B cell (primary cell): ENCODE data around the gene STK33. TPM values are rescaled to one million over a fixed set of nuclear protein-coding genes. Genes with fewer than 3 reads are reported as not detected.

Source experiments
- ATAC-seq: fragments of 200-7000 bp; cut with Tn5 transposase; one replicate; pipeline ENCODE4 v1.10.0; 2021; ENCODE audit warnings: low read depth, mild to moderate bottlenecking, moderate number of reproducible peaks, moderate library complexity
- CTCF ChIA-PET: fragments of 350-600 bp; sonication (Branson Sonifier 250); formaldehyde crosslinking; loops from one replicate; lab custom pipeline; 2021; ENCODE audit warnings: antibody characterized with exemption, inconsistent platforms; lab: Charles Lee
- POLR2A ChIA-PET: fragments of 350-600 bp; sonication (Branson Sonifier 250); formaldehyde crosslinking; loops from one replicate; lab custom pipeline; 2021; ENCODE audit warnings: antibody characterized with exemption; lab: Charles Lee
- DNase-seq: peaks from one replicate; pipeline ENCODE4 v3.0.0; 2013
- H2AFZ ChIP-seq: 2 replicates; pipeline ENCODE4 v1.6.1; 2012; ENCODE audit warnings: mild to moderate bottlenecking, low read depth, low read length; ENCODE audit not compliant: insufficient read depth, poor library complexity, severe bottlenecking
- H3K27ac ChIP-seq, 2 donors: 1 replicate in 1 of 2; 2 replicates in 1 of 2; pipeline ENCODE4 v1.5.1; 2012 to 2013; ENCODE audit warnings: low read length in 2 of 2, mild to moderate bottlenecking in 2 of 2, moderate library complexity in 1 of 2
- H3K27me3 ChIP-seq, 4 experiments: fragments of 200-600 bp in 1 of 4; sonication (generic) in 1 of 4; replicated peaks in 1 of 4; 1 replicate in 2 of 4; 2 replicates in 2 of 4; pipeline versions ENCODE4 v1.6.1 to v1.7.0; 2013 to 2016; ENCODE audit warnings: low read length in 3 of 4, mild to moderate bottlenecking in 2 of 4, mixed read lengths in 1 of 4, moderate library complexity in 1 of 4; ENCODE audit not compliant: insufficient read depth in 4 of 4, control insufficient read depth in 3 of 4; ENCODE audit errors: control extremely low read depth in 1 of 4
- H3K36me3 ChIP-seq, 2 experiments: replicated peaks in 1 of 2; 1 replicate in 1 of 2; 2 replicates in 1 of 2; pipeline versions ENCODE4 v1.6.1 to v1.7.1; 2013; ENCODE audit warnings: low read length in 1 of 2; ENCODE audit not compliant: insufficient read depth in 2 of 2, control insufficient read depth in 1 of 2; ENCODE audit errors: control extremely low read depth in 1 of 2, extremely low read depth in 1 of 2
- H3K4me1 ChIP-seq, 2 donors: fragments of 200-600 bp in 1 of 2; sonication (generic) in 1 of 2; 1 replicate in 1 of 2; 2 replicates in 1 of 2; pipeline versions ENCODE4 v1.5.1 to v1.6.1; 2013 to 2017; ENCODE audit warnings: low read length in 2 of 2; ENCODE audit not compliant: control insufficient read depth in 2 of 2, insufficient read depth in 2 of 2
- H3K4me2 ChIP-seq: replicated peaks from 2 replicates; pipeline ENCODE3; 2012; ENCODE audit warnings: mild to moderate bottlenecking, low read depth, low read length; ENCODE audit not compliant: poor library complexity, severe bottlenecking
- H3K4me3 ChIP-seq, 5 experiments: fragments of 200-600 bp in 1 of 5; sonication (generic) in 1 of 5; 1 replicate in 3 of 5; 2 replicates in 2 of 5; pipeline versions ENCODE4 v1.5.1 to v1.7.0; 2011 to 2016; ENCODE audit warnings: low read length in 4 of 5, mild to moderate bottlenecking in 4 of 5, low read depth in 2 of 5, control low read depth in 1 of 5, moderate library complexity in 1 of 5; ENCODE audit not compliant: insufficient read depth in 1 of 5; ENCODE audit errors: control extremely low read depth in 1 of 5, extremely low read depth in 1 of 5
- H3K79me2 ChIP-seq: fragments of 200-600 bp; sonication (generic); one replicate; pipeline ENCODE4 v1.6.0; 2016; ENCODE audit warnings: low read length; ENCODE audit not compliant: control insufficient read depth, insufficient read depth
- H3K9ac ChIP-seq: fragments of 200-600 bp; sonication (generic); 2 replicates; pipeline ENCODE4 v1.6.1; 2017; ENCODE audit warnings: mild to moderate bottlenecking, low read length, moderate library complexity
- H3K9me3 ChIP-seq, 3 donors: one replicate each; pipeline versions ENCODE4 v1.6.1 to v1.7.1; 2013; ENCODE audit warnings: low read length in 2 of 3; ENCODE audit not compliant: control insufficient read depth in 2 of 3, insufficient read depth in 1 of 3; ENCODE audit errors: control extremely low read depth in 1 of 3
- H4K20me1 ChIP-seq: 2 replicates; pipeline ENCODE4 v1.6.0; 2012; ENCODE audit warnings: mild to moderate bottlenecking, low read length; ENCODE audit not compliant: insufficient read depth, control insufficient read depth, poor library complexity, severe bottlenecking
- H3K27ac Mint-ChIP-seq: one replicate; pipeline ENCODE4 v1.8.0; 2021; ENCODE audit warnings: mixed read lengths
- H3K27me3 Mint-ChIP-seq: one replicate; pipeline ENCODE4 v1.8.0; 2021; ENCODE audit warnings: mixed read lengths
- H3K4me1 Mint-ChIP-seq: one replicate; pipeline ENCODE4 v1.8.0; 2021; ENCODE audit warnings: mixed read lengths
- H3K4me3 Mint-ChIP-seq: one replicate; pipeline ENCODE4 v1.8.0; 2021; ENCODE audit warnings: mixed read lengths
- H3K9me3 Mint-ChIP-seq: one replicate; pipeline ENCODE4 v1.8.0; 2022; ENCODE audit warnings: mixed read lengths; ENCODE audit not compliant: insufficient read depth
- CTCF ChIP-seq: fragments of 200-600 bp; IDR thresholded peaks from one replicate; pipeline ENCODE4 v1.8.0; 2022; ENCODE audit warnings: antibody characterized with exemption, mild to moderate bottlenecking
- EZH2 ChIP-seq: IDR thresholded peaks from 2 replicates; pipeline ENCODE4 v1.6.1; 2012; ENCODE audit warnings: borderline replicate concordance, low read depth, mild to moderate bottlenecking, moderate library complexity, low read length; ENCODE audit not compliant: insufficient read depth, poor library complexity, severe bottlenecking
- WGBS: methylation state at CpG from one replicate; pipeline ENCODE4 v1.1.5; 2013; ENCODE audit warnings: missing lambda C conversion rate; ENCODE audit not compliant: insufficient coverage; 5-methylcytosine and 5-hydroxymethylcytosine counted together
- intact Hi-C: fragments of 100-400 bp; cut with micrococcal nuclease; formaldehyde crosslinking; loops from one replicate; pipeline ENCODE4 v1.10.0; 2022
- polyA plus RNA-seq: library from polyadenylated mRNA; depleted of rRNA; stranded (reverse); fragments of >200 nt; gene quantifications from 2 replicates; pipeline ENCODE4 v1.2.3, GENCODE V29; 2012
- total RNA-seq, 2 donors: library from RNA; stranded (reverse); fragments of 120-200 nt in 1 of 2; gene quantifications; 1 replicate in 1 of 2; 2 replicates in 1 of 2; pipeline versions ENCODE4 v1.2.3 to v1.2.4, GENCODE V29; 2013 to 2022

The STK33 gene
- total and polyA plus RNA-seq, 2 donors (not counting 1 experiment from before 2014, with no cell fraction given) = 3.1 to 9.3 TPM

- POLR2A ChIA-PET = no interaction called here
- Mint-ChIP-seq H3K4me3 (no peak overlapping the region), H3K27ac (no peak overlapping the region), H3K4me1 (no peaks in the 10 kb centered on the region), H3K9me3 (no peaks in the 10 kb centered on the region), H3K27me3 (no peaks in the 10 kb centered on the region)
- TF ChIP-seq CTCF (no peak), EZH2 (no peak)
- H3K4me3 ChIP-seq = no peak overlapping the region
- WGBS = 93% methylated on average over 6 of the region's 6 CpGs
- DNase-seq (no peak), ATAC-seq (no peak)
- no peaks in the 10 kb centered on the region for H3K36me3 ChIP-seq
- H3K9ac ChIP-seq = no peak overlapping the region
- no peak overlapping the region for H3K27ac ChIP-seq
- H3K27me3 ChIP-seq = no peaks in the 10 kb centered on the region
- no peak overlapping the region for H3K4me2 ChIP-seq
- CTCF ChIA-PET = no interaction called here
- intact Hi-C loops = no loop called here
- no peaks in the 10 kb centered on the region for H4K20me1 ChIP-seq
- no peak overlapping the region for H2AFZ ChIP-seq
- H3K9me3 ChIP-seq = no peaks in the 10 kb centered on the region
- no peaks in the 10 kb centered on the region for H3K79me2 ChIP-seq
- H3K4me1 ChIP-seq = no peaks in the 10 kb centered on the region
These were observed 227.7 kb downstream of the STK33 start for GRCh38 chr11:8366316-8366715.

- WGBS = 78% methylated on average over 7 of the region's 11 CpGs
- H3K27ac Mint-ChIP-seq = no peak overlapping the region
- Histone ChIP-seq H2AFZ (no peak overlapping the region), H3K27ac (no peak overlapping the region), H3K36me3 (no peaks in the 10 kb centered on the region), H3K9ac (no peak overlapping the region), H3K79me2 (no peaks in the 10 kb centered on the region), H3K4me2 (no peak overlapping the region), H4K20me1 (no peaks in the 10 kb centered on the region), H3K9me3 (no peaks in the 10 kb centered on the region), H3K4me3 (no peak overlapping the region), H3K27me3 (no peaks in the 10 kb centered on the region), H3K4me1 (no peaks in the 10 kb centered on the region)
- no peak overlapping the region for H3K4me3 Mint-ChIP-seq
- POLR2A ChIA-PET = no interaction called here
- no peaks in the 10 kb centered on the region for H3K9me3 Mint-ChIP-seq
- intact Hi-C loops = no loop called here
- TF ChIP-seq EZH2 = no peak
- TF ChIP-seq CTCF = no peak
- ATAC-seq (no peak), DNase-seq (no peak)
- H3K27me3 Mint-ChIP-seq = no peaks in the 10 kb centered on the region
- CTCF ChIA-PET = no interaction called here
- no peaks in the 10 kb centered on the region for H3K4me1 Mint-ChIP-seq
These were observed 228.6 kb downstream of the STK33 start for GRCh38 chr11:8365216-8365941.
